Measurements from ENCODE around the gene CLIC6. TPM values are rescaled to one million over a fixed set of nuclear protein-coding genes. Genes with fewer than 3 reads are reported as not detected.

CLIC6 gene
- total and polyA plus RNA-seq, 2 of the 8 experiments (the other 6 are each of a cell fraction or from before 2014, with no cell fraction given): 0.42 to 1.3 TPM

GRCh38 chr21:34705011-34705410 is 36.2 kb downstream of the CLIC6 start (continued):
- TF ChIP-seq CHD7 (IDR thresholded peaks at IDR 0.05; ENCODE audit: insufficient replicate concordance, low read length) (no peak), KDM5A (IDR thresholded peaks at IDR 0.05; ENCODE audit: low read length) (no peak), SIRT6 (IDR thresholded peaks at IDR 0.05; ENCODE audit: low read length) (no peak), ATF3 (IDR thresholded peaks at IDR 0.05; ENCODE audit: insufficient read depth, low read depth, low read length) (no peak), EP300 (IDR thresholded peaks at IDR 0.05; ENCODE audit: borderline replicate concordance in 1 of 2, low read depth in 2 of 2, low read length in 2 of 2) (no peak), CTCF (IDR thresholded peaks at IDR 0.05; ENCODE audit: control extremely low read depth in 1 of 3, insufficient read depth in 1 of 3, low read depth in 1 of 3, low read length in 3 of 3) (no peak), POU5F1 (IDR thresholded peaks at IDR 0.05; ENCODE audit: low read depth, low read length) (no peak), ASH2L (IDR thresholded peaks at IDR 0.05; ENCODE audit: low read length) (no peak)
